ENCODE data around the gene MRPL14. TPM values are rescaled to one million over a fixed set of nuclear protein-coding genes. Genes with fewer than 3 reads are reported as not detected.

Gene MRPL14
- total RNA-seq, 1 experiment from 2014 or later = 69.6 TPM

DNA sequence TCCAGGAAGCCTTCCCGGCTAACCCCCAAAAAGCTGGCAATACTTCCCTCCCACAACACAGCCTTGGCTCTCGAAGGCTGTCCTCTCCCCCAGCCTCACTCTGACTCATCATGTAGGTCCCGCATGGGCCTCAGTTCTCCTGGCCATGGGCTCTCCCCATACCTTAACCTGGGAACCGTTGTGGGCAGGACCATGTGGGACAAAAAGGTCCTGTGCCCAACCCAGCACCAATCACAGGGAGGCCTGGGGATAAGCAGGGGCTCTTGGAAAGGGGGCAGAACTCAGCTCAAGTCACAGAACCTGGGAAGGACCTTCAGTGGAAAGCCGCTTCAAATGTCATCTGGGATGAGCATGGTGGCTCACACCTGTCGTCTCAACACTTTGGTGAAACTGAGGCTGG, 45.5 kb downstream of the MRPL14 start:
- no peak overlapping the region for H3K4me2 ChIP-seq (ENCODE audit: low read length)
- no peak overlapping the region for H2AFZ ChIP-seq (ENCODE audit: low read depth, low read length, poor library complexity, severe bottlenecking)
- H3K9me3 ChIP-seq (ENCODE audit: control insufficient read depth in 1 of 2, insufficient read depth in 1 of 2, low read depth in 1 of 2, low read length in 2 of 2) = no peaks in the 10 kb centered on the region
- CTCF ChIA-PET = interaction anchor here (1.9 to 4.0 kb wide), 2 partner anchors 312 to 413 kb away, joined by 5 to 45 read pairs; partner anchors contain the start of gene VEGFA
- BruUV-seq (replicated peaks) = no TSS peak
- no peak overlapping the region for H3K27ac ChIP-seq (ENCODE audit: low read depth, low read length)
- DNase-seq (ENCODE audit: low read depth, low spot score) (no peak), ATAC-seq (no peak)
- intact Hi-C loops (cut with micrococcal nuclease) = no loop called here
- H3K36me3 ChIP-seq (ENCODE audit: control insufficient read depth in 1 of 2, insufficient read depth in 2 of 2, low read length in 2 of 2) = no peaks in the 10 kb centered on the region
- H3K9me2 ChIP-seq (ENCODE audit: insufficient read depth) = no peaks in the 10 kb centered on the region
- no peak overlapping the region for H3K4me3 ChIP-seq (replicated peaks in 1 of 2; ENCODE audit: low read depth in 1 of 2, low read length in 2 of 2)
- peaks cover 11 to 26% of the 10 kb centered on the region in 2 experiments for H3K4me1 ChIP-seq (ENCODE audit: control insufficient read depth in 1 of 2, insufficient read depth in 2 of 2, low read length in 2 of 2)
- no peak overlapping the region for H3K9ac ChIP-seq (ENCODE audit: low read length)
- H3K27me3 ChIP-seq (ENCODE audit: insufficient read depth, low read length) = no peaks in the 10 kb centered on the region
- RAD21 ChIA-PET (ENCODE audit: low non-redundant PET in 1 of 2, low total read pairs in 2 of 2, uncharacterized antibody in 2 of 2, unreplicated experiment in 2 of 2) = no interaction called here
- TF ChIP-seq, protein P1, sequence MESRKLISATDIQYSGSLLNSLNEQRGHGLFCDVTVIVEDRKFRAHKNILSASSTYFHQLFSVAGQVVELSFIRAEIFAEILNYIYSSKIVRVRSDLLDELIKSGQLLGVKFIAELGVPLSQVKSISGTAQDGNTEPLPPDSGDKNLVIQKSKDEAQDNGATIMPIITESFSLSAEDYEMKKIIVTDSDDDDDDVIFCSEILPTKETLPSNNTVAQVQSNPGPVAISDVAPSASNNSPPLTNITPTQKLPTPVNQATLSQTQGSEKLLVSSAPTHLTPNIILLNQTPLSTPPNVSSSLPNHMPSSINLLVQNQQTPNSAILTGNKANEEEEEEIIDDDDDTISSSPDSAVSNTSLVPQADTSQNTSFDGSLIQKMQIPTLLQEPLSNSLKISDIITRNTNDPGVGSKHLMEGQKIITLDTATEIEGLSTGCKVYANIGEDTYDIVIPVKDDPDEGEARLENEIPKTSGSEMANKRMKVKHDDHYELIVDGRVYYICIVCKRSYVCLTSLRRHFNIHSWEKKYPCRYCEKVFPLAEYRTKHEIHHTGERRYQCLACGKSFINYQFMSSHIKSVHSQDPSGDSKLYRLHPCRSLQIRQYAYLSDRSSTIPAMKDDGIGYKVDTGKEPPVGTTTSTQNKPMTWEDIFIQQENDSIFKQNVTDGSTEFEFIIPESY (IDR thresholded peaks at IDR 0.05; ENCODE audit: extremely low read depth, insufficient replicate concordance, low read length) = no peak
- TF ChIP-seq SIN3A (IDR thresholded peaks at IDR 0.05; ENCODE audit: low read depth) = no peak
- TF ChIP-seq YY1 (IDR thresholded peaks at IDR 0.05; ENCODE audit: extremely low read depth, insufficient replicate concordance, low read depth, low read length) = no peak
- no peak for TF ChIP-seq ELF1 (IDR thresholded peaks at IDR 0.05; ENCODE audit: borderline replicate concordance, low read depth)
- TF ChIP-seq EZH2 (IDR thresholded peaks at IDR 0.05) = no peak
- TF ChIP-seq ZNF274 (IDR thresholded peaks at IDR 0.05; ENCODE audit: low read depth, low read length) = no peak
- no peak for TF ChIP-seq POLR2A (IDR thresholded peaks at IDR 0.05; ENCODE audit: borderline replicate concordance, extremely low read depth, insufficient read depth, insufficient read length)
- TF ChIP-seq, protein P2, sequence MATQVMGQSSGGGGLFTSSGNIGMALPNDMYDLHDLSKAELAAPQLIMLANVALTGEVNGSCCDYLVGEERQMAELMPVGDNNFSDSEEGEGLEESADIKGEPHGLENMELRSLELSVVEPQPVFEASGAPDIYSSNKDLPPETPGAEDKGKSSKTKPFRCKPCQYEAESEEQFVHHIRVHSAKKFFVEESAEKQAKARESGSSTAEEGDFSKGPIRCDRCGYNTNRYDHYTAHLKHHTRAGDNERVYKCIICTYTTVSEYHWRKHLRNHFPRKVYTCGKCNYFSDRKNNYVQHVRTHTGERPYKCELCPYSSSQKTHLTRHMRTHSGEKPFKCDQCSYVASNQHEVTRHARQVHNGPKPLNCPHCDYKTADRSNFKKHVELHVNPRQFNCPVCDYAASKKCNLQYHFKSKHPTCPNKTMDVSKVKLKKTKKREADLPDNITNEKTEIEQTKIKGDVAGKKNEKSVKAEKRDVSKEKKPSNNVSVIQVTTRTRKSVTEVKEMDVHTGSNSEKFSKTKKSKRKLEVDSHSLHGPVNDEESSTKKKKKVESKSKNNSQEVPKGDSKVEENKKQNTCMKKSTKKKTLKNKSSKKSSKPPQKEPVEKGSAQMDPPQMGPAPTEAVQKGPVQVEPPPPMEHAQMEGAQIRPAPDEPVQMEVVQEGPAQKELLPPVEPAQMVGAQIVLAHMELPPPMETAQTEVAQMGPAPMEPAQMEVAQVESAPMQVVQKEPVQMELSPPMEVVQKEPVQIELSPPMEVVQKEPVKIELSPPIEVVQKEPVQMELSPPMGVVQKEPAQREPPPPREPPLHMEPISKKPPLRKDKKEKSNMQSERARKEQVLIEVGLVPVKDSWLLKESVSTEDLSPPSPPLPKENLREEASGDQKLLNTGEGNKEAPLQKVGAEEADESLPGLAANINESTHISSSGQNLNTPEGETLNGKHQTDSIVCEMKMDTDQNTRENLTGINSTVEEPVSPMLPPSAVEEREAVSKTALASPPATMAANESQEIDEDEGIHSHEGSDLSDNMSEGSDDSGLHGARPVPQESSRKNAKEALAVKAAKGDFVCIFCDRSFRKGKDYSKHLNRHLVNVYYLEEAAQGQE (IDR thresholded peaks at IDR 0.05; ENCODE audit: low read depth) = no peak
- H4K20me1 ChIP-seq (ENCODE audit: insufficient read depth) = no peaks in the 10 kb centered on the region
- H3K79me2 ChIP-seq (ENCODE audit: insufficient read depth, low read length) = no peaks in the 10 kb centered on the region
- POLR2A ChIA-PET = no interaction called here

Data from HCT116 (cell line).